DOHH2 (cell line): ENCODE results near the gene RAB31.

ENCODE experiments used
- H3F3A ChIP-seq: fragments of 200-600 bp; sonication (generic), shearing (Covaris generic); 2 replicates; pipeline ENCODE4 v1.6.0; 2016; ENCODE audit warnings: antibody characterized with exemption, mild to moderate bottlenecking; ENCODE audit not compliant: control insufficient read depth, insufficient read depth
- H3K27ac ChIP-seq: fragments of 200-600 bp; sonication (generic); 2 replicates; pipeline ENCODE4 v1.5.1; 2014; ENCODE audit warnings: low read depth, mild to moderate bottlenecking, low read length, moderate library complexity
- H3K27me3 ChIP-seq: fragments of 200-600 bp; sonication (generic); 2 replicates; pipeline ENCODE4 v1.6.1; 2014; ENCODE audit warnings: mild to moderate bottlenecking, low read length, mixed read lengths; ENCODE audit not compliant: control insufficient read depth
- H3K36me3 ChIP-seq: fragments of 200-600 bp; sonication (generic); 2 replicates; pipeline ENCODE4 v1.6.1; 2014; ENCODE audit warnings: mild to moderate bottlenecking, low read length, moderate library complexity, mixed read lengths; ENCODE audit not compliant: control insufficient read depth
- H3K4me1 ChIP-seq: fragments of 200-600 bp; sonication (generic); 2 replicates; pipeline ENCODE4 v1.6.1; 2014; ENCODE audit warnings: mild to moderate bottlenecking, low read length, mixed read lengths; ENCODE audit not compliant: control insufficient read depth
- H3K4me2 ChIP-seq: fragments of 200-600 bp; sonication (generic); 2 replicates; pipeline ENCODE4 v1.6.0; 2014; ENCODE audit warnings: mild to moderate bottlenecking, low read length, moderate library complexity
- H3K4me3 ChIP-seq: fragments of 200-600 bp; sonication (generic); 2 replicates; pipeline ENCODE4 v1.5.1; 2014; ENCODE audit warnings: mild to moderate bottlenecking, low read length, mixed read lengths
- H3K79me2 ChIP-seq: fragments of 200-600 bp; sonication (generic); 2 replicates; pipeline ENCODE4 v1.6.1; 2014; ENCODE audit warnings: mild to moderate bottlenecking, low read length, mixed read lengths; ENCODE audit not compliant: control insufficient read depth
- H3K9me2 ChIP-seq: fragments of 200-600 bp; sonication (generic); replicated peaks from 2 replicates; pipeline ENCODE4 v1.6.1; 2014; ENCODE audit warnings: mild to moderate bottlenecking, low read length, mixed read lengths; ENCODE audit not compliant: control insufficient read depth
- H3K9me3 ChIP-seq: fragments of 200-600 bp; sonication (generic); 2 replicates; pipeline ENCODE4 v1.6.1; 2014; ENCODE audit warnings: antibody characterized with exemption, low read length, mixed read lengths; ENCODE audit not compliant: control insufficient read depth, insufficient read depth
- H4K20me1 ChIP-seq: fragments of 200-600 bp; sonication (generic); 2 replicates; pipeline ENCODE4 v1.6.0; 2014; ENCODE audit warnings: low read depth, mild to moderate bottlenecking, antibody characterized with exemption, low read length, moderate library complexity; ENCODE audit not compliant: control insufficient read depth, insufficient read depth
- EZH2phosphoT487 ChIP-seq: fragments of 200-600 bp; sonication (generic); IDR thresholded peaks from 2 replicates; pipeline ENCODE4 v1.6.1; 2017; ENCODE audit warnings: borderline replicate concordance, mild to moderate bottlenecking, antibody characterized with exemption, low read length, moderate library complexity, mixed read lengths
- TF ChIP-seq, protein P1 (sequence below): fragments of 200-600 bp; sonication (generic); IDR thresholded peaks from one replicate; pipeline ENCODE4 v1.5.1; 2014; ENCODE audit warnings: antibody characterized with exemption, mild to moderate bottlenecking, low read depth, low read length; ENCODE audit not compliant: poor library complexity, severe bottlenecking

RAB31 gene

DNA sequence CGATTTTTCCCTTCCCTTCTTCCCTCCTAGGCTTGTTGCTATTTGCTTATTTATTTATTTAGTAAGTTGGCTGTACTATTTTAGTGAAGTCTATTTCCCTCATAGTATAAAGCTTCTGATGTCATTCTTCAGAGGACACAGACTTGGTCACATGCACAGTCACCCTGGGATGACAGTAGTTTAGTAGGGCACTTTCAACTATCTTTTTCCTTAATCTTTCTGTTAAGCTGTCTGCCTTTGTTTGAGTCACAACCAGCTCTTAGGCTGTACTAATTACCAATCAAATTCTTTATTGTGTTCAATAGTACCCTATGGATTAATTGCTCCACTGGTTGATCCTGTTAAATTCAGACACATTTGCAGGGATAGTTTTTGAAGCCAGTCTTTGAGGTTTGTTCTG is 26.9 kb upstream of the RAB31 start:
- no peak overlapping the region for H3K4me3 ChIP-seq
- H3K27me3 ChIP-seq = peaks cover 23% of the 10 kb centered on the region
- H4K20me1 ChIP-seq = no peaks in the 10 kb centered on the region
- H3K4me1 ChIP-seq = no peaks in the 10 kb centered on the region
- H3K9me3 ChIP-seq = no peaks in the 10 kb centered on the region
- no peak overlapping the region for H3K4me2 ChIP-seq
- H3K27ac ChIP-seq = no peak overlapping the region
- H3K9me2 ChIP-seq = no peaks in the 10 kb centered on the region
- no peak for TF ChIP-seq EZH2phosphoT487
- TF ChIP-seq, protein P1, sequence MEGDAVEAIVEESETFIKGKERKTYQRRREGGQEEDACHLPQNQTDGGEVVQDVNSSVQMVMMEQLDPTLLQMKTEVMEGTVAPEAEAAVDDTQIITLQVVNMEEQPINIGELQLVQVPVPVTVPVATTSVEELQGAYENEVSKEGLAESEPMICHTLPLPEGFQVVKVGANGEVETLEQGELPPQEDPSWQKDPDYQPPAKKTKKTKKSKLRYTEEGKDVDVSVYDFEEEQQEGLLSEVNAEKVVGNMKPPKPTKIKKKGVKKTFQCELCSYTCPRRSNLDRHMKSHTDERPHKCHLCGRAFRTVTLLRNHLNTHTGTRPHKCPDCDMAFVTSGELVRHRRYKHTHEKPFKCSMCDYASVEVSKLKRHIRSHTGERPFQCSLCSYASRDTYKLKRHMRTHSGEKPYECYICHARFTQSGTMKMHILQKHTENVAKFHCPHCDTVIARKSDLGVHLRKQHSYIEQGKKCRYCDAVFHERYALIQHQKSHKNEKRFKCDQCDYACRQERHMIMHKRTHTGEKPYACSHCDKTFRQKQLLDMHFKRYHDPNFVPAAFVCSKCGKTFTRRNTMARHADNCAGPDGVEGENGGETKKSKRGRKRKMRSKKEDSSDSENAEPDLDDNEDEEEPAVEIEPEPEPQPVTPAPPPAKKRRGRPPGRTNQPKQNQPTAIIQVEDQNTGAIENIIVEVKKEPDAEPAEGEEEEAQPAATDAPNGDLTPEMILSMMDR = no peak
- H3K36me3 ChIP-seq = no peaks in the 10 kb centered on the region
- no peaks in the 10 kb centered on the region for H3F3A ChIP-seq
- no peaks in the 10 kb centered on the region for H3K79me2 ChIP-seq

DNA sequence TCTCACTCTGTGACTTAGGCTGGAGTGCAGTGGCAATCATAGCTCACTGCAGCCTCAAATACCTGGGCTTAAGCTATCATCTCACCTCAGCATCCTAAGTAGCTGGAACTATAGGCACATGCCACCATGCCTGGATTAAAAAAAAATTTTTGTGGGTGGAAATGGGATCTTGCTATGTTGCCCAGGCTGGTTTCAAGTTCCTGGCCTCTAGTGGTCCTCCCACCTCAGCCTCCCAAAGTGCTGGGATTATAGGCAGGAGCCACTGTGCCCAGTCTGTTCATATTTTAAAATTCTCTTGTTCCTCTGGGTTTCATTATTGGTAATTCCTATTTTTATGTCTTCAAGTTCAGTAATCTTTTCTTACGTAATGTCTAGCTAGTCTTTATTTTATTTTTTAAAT is 25.5 kb upstream of the RAB31 start:
- no peak overlapping the region for H3K27ac ChIP-seq
- H3K27me3 ChIP-seq = peaks cover 23% of the 10 kb centered on the region
- no peaks in the 10 kb centered on the region for H3K79me2 ChIP-seq
- no peak overlapping the region for H3K4me2 ChIP-seq
- no peaks in the 10 kb centered on the region for H3K4me1 ChIP-seq
- H3F3A ChIP-seq = no peaks in the 10 kb centered on the region
- TF ChIP-seq, protein P1 = no peak
- TF ChIP-seq EZH2phosphoT487 = no peak
- H3K9me3 ChIP-seq = no peaks in the 10 kb centered on the region
- no peaks in the 10 kb centered on the region for H3K36me3 ChIP-seq
- no peaks in the 10 kb centered on the region for H4K20me1 ChIP-seq
- no peak overlapping the region for H3K4me3 ChIP-seq
- no peaks in the 10 kb centered on the region for H3K9me2 ChIP-seq

DNA sequence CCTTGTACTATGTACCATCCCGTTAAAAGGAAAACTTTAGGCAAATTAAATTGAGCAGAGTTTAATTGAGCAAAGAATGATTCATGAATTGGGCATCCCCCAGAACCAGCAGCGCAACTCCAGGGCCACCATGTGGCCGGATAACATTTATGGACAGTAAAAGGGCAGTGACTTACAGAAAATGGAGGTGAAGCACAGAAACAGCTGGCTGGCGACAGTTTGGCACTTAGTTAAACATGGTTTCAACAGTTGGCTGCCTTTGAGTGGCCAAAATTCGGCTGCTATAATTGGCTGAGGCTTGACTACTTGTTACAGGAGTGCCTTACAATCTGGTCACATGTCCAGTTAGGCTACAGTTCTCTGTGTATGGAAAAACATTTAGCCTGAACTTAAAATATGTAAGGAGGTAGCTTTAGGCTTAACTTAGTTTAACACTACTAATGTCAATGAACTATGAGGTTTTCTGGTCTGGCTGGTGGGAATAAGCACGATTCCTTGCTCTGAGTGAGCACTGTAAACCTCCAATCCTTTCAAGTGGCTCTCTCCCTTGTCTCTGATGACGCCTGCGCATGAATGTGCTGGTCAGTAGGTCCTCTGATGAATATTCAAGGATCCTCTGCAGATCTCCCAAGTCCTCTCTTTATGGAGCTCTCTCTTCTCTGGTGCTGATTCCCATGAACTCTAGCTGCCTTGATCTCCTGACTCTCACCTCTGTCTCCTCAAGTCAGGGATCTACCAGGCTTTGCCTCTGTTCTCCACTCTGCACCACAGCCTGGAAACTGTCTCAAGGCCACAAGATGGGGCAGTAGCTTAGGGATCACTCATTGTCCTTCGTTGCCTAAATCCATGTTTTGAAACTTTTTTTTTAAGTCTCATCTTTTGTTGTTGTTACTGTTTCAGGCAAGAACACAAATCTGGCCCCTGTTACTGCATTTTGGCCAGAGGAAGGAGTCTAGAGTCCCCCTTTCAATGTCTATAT is 24.4 kb upstream of the RAB31 start:
- Histone ChIP-seq H3F3A (no peaks in the 10 kb centered on the region), H3K4me1 (no peaks in the 10 kb centered on the region), H3K9me2 (no peaks in the 10 kb centered on the region), H3K4me2 (no peak overlapping the region), H3K79me2 (no peaks in the 10 kb centered on the region), H3K27ac (no peak overlapping the region), H4K20me1 (no peaks in the 10 kb centered on the region), H3K27me3 (peaks cover 23% of the 10 kb centered on the region), H3K9me3 (no peaks in the 10 kb centered on the region), H3K36me3 (no peaks in the 10 kb centered on the region), H3K4me3 (no peak overlapping the region)
- TF ChIP-seq, protein P1 = no peak
- TF ChIP-seq EZH2phosphoT487 = no peak
